Cardiac muscle cell (in vitro differentiated cells and primary cell): Measurements from ENCODE around the gene NUDT5. TPM values are rescaled to one million over a fixed set of nuclear protein-coding genes. Genes with fewer than 3 reads are reported as not detected.

Experiments
- DNase-seq, 2 donors: peaks; one replicate each; pipeline versions ENCODE4 v3.0.0 to v3.0.0-alpha.2; 2010 to 2017; ENCODE audit warnings: low read depth in 1 of 2, low spot score in 1 of 2
- H3K27ac ChIP-seq: fragments of 200-600 bp; sonication (generic); 2 replicates; pipeline ENCODE4 v1.5.1; 2016
- H3K27me3 ChIP-seq: fragments of 200-600 bp; sonication (generic); 2 replicates; pipeline ENCODE4 v1.6.0; 2016; ENCODE audit warnings: control low read depth
- H3K36me3 ChIP-seq: fragments of 200-600 bp; sonication (generic); 2 replicates; pipeline ENCODE4 v1.5.1; 2016; ENCODE audit warnings: control low read depth
- H3K4me1 ChIP-seq: fragments of 200-600 bp; sonication (generic); 2 replicates; pipeline ENCODE4 v1.8.1; 2017; ENCODE audit warnings: low read depth, mild to moderate bottlenecking, mixed run types
- H3K4me3 ChIP-seq: fragments of 200-600 bp; sonication (generic); 2 replicates; pipeline ENCODE4 v1.5.1; 2016; ENCODE audit warnings: mild to moderate bottlenecking
- H3K9me3 ChIP-seq: fragments of 200-600 bp; sonication (generic); 2 replicates; pipeline ENCODE4 v1.5.1; 2017; ENCODE audit warnings: low read depth, mild to moderate bottlenecking, control low read depth
- polyA plus RNA-seq: library from polyadenylated mRNA; unstranded; fragments of >200 nt; fragmentation: Nextera tagmentation; extraction: Ambion mirVana; gene quantifications from 2 replicates; pipeline ENCODE4 v1.2.1, GENCODE V29; 2016
- total RNA-seq: library from RNA; depleted of rRNA; stranded (reverse); fragments of >200 nt; gene quantifications from 2 replicates; pipeline ENCODE4 v1.2.3, GENCODE V29; 2016
- TF ChIP-seq, protein P1 (sequence below): IDR thresholded peaks from 2 replicates; pipeline ENCODE4 v1.5.1; 2012; ENCODE audit warnings: low read depth, mild to moderate bottlenecking, low read length

Gene NUDT5
- total and polyA plus RNA-seq, 2 experiments from 2014 or later, result 49.3 to 122 TPM

DNA sequence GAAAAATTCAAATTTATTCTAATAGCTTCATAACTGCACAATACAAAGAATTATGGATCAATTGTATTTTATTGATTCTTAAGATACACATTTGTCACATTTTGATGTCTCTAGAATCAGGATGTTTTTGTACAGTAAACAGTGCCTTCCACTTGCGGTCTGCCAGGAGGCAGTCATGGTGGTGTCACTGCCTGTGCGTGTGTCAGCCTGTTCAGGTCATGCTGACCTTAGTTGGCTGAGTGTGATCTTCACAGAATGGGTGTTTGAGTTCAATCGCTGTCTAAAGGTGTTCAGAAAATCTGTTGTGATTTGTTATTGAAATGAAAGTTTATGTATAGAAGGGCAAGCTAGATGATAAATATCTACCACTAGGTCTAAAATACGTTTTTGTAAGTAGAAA lies 45.5 kb downstream of the NUDT5 start:
- TF ChIP-seq, protein P1, sequence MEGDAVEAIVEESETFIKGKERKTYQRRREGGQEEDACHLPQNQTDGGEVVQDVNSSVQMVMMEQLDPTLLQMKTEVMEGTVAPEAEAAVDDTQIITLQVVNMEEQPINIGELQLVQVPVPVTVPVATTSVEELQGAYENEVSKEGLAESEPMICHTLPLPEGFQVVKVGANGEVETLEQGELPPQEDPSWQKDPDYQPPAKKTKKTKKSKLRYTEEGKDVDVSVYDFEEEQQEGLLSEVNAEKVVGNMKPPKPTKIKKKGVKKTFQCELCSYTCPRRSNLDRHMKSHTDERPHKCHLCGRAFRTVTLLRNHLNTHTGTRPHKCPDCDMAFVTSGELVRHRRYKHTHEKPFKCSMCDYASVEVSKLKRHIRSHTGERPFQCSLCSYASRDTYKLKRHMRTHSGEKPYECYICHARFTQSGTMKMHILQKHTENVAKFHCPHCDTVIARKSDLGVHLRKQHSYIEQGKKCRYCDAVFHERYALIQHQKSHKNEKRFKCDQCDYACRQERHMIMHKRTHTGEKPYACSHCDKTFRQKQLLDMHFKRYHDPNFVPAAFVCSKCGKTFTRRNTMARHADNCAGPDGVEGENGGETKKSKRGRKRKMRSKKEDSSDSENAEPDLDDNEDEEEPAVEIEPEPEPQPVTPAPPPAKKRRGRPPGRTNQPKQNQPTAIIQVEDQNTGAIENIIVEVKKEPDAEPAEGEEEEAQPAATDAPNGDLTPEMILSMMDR, result no peak
- peaks cover 16% of the 10 kb centered on the region for H3K36me3 ChIP-seq
- H3K27me3 ChIP-seq, result no peaks in the 10 kb centered on the region
- H3K9me3 ChIP-seq, result no peaks in the 10 kb centered on the region
- H3K4me3 ChIP-seq, result no peak overlapping the region
- H3K27ac ChIP-seq, result no peak overlapping the region
- DNase-seq, result no peak
- no peaks in the 10 kb centered on the region for H3K4me1 ChIP-seq

DNA sequence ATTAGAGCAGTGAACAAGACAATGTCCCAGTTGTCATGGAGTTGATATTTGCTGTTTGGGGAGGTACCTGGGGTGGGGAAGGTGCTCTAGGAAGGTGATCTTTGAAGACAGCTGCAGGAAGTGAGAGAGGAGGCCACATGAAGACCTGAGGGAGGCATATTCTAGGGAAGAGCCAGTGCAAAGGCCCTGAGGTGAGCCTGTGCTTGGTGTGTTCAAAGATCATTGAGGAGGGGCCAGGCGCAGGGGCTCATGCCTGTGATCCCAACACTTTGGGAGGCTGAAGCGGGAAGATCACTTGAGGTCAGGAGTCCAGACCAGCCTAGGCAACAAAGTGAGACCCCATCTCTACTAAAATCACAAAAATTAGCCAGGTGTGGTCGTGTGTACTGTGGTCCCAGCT lies 51.2 kb downstream of the NUDT5 start:
- TF ChIP-seq, protein P1, result no peak
- H3K36me3 ChIP-seq, result peaks cover 22% of the 10 kb centered on the region
- no peak for DNase-seq

DNA sequence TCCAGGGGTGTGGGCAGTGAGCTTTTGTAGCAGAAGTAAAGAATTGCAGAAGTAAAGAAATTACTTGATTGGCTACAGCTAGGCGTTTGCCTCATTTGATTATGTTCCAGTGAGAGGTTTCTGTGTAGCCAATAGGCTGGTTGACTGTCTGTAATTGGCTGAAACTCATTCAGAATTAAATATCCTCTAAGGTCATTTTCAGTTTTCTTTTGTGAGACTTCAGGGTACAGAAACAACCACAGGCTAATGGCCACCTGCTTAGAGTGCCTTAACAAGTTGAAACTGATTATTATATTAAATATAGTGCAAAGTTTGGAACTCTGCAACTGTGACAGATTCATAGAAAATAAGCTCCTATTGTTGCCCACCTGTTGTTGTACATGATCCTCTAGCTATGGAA lies 55.7 kb downstream of the NUDT5 start:
- Histone ChIP-seq H3K27me3 (no peaks in the 10 kb centered on the region), H3K36me3 (peaks cover 45% of the 10 kb centered on the region), H3K27ac (no peak overlapping the region), H3K9me3 (no peaks in the 10 kb centered on the region), H3K4me1 (no peaks in the 10 kb centered on the region), H3K4me3 (no peak overlapping the region)
- DNase-seq, result no peak
- TF ChIP-seq, protein P1, result no peak

More for the DNA sequence above, 51.2 kb downstream of the NUDT5 start:
- no peaks in the 10 kb centered on the region for H3K4me1 ChIP-seq
- no peak overlapping the region for H3K4me3 ChIP-seq
- no peaks in the 10 kb centered on the region for H3K9me3 ChIP-seq
- no peak overlapping the region for H3K27ac ChIP-seq
- H3K27me3 ChIP-seq, result no peaks in the 10 kb centered on the region

DNA sequence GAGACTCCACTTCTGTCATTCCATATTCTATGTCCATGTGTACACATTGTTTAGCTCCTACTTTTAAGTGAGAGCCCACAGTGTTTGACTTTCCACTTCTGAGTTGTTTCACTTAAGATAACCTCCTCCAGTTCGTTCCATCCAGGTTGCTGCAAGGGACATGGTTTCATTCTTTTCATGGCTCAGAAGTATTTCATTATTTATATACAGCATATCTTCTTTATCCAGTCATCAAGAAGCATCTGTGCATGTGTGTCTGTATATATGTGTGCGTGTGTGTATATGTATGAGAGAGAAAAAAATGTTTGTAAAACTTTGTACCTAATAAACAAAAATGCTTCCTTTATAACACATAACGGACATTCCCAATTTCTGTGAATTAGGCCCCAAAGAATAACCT lies 60.1 kb downstream of the NUDT5 start:
- Histone ChIP-seq H3K36me3 (peaks cover 29% of the 10 kb centered on the region), H3K27ac (no peak overlapping the region), H3K9me3 (no peaks in the 10 kb centered on the region), H3K4me3 (no peak overlapping the region), H3K27me3 (no peaks in the 10 kb centered on the region), H3K4me1 (no peaks in the 10 kb centered on the region)
- TF ChIP-seq, protein P1, result no peak
- DNase-seq, result no peak

DNA sequence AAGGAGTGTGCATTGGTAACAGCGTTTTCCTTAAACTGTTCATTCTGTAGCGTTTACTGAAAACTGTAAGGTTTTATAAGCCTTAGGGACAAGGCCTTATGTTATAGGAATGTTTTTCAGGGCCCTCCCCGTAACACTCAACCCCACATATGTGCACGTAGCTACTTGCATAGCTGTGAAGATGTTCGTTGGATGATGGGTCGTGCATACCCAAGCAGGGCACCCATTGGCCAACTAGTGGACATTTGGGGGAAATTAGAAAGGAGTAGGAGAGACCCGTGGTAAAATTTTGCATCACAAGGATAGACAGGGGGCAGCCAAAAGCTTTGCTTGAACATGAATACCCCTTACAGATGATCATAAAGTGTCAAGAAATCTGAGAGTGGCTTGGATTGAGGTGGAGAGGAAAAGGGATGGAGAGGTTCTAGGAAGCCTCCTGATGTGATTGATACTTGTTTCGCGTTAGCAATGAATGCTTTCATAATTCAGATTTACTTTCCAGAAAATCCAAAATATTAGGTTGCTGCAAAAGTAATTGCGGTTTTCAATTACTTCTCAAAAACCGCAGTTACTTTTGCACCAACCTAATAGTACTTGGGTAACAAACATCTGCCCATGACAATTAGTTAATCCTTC lies 65.3 kb downstream of the NUDT5 start:
- peak overlapping the region; percentile 80 for H3K27ac ChIP-seq
- peak; percentile 61 to 74 for DNase-seq
- H3K36me3 ChIP-seq, result peaks cover 3% of the 10 kb centered on the region
- no peaks in the 10 kb centered on the region for H3K4me1 ChIP-seq
- H3K9me3 ChIP-seq, result no peaks in the 10 kb centered on the region
- H3K27me3 ChIP-seq, result no peaks in the 10 kb centered on the region
- TF ChIP-seq, protein P1, result peak; percentile 59
- peak overlapping the region; percentile 81 for H3K4me3 ChIP-seq
